Lung (tissue), 12 donors: ENCODE results near the gene CNOT11. TPM values are rescaled to one million over a fixed set of nuclear protein-coding genes. Genes with fewer than 3 reads are reported as not detected.

Source experiments
- ATAC-seq: fragments of 200-7000 bp; cut with Tn5 transposase; one replicate; pipeline ENCODE4 v1.9.1; 2020; ENCODE audit warnings: moderate number of reproducible peaks; ENCODE audit not compliant: insufficient read depth, low FRiP score
- DNase-seq, 3 donors: peaks; one replicate each; pipeline ENCODE4 v3.0.0-alpha.2; 2013 to 2017
- H3K27ac ChIP-seq, 2 donors: one replicate each; pipeline ENCODE4 v1.5.1; 2013; ENCODE audit warnings: mild to moderate bottlenecking in 2 of 2, moderate library complexity in 2 of 2, control low read depth in 1 of 2, inconsistent platforms in 1 of 2, low read depth in 1 of 2, low read length in 1 of 2
- H3K27me3 ChIP-seq, 3 donors: one replicate each; pipeline ENCODE4 v1.5.1; 2013; ENCODE audit warnings: low read length in 2 of 3; ENCODE audit not compliant: control insufficient read depth in 3 of 3, insufficient read depth in 3 of 3
- H3K36me3 ChIP-seq, 4 donors: one replicate each; pipeline ENCODE4 v1.5.1; 2013; ENCODE audit warnings: low read length in 4 of 4, mild to moderate bottlenecking in 1 of 4, moderate library complexity in 1 of 4; ENCODE audit not compliant: control insufficient read depth in 4 of 4, insufficient read depth in 4 of 4
- H3K4me1 ChIP-seq, 5 donors: one replicate each; pipeline ENCODE4 v1.5.1; 2013; ENCODE audit warnings: low read length in 5 of 5, mild to moderate bottlenecking in 2 of 5, moderate library complexity in 1 of 5; ENCODE audit not compliant: control insufficient read depth in 5 of 5, insufficient read depth in 5 of 5
- H3K4me3 ChIP-seq: one replicate; pipeline ENCODE4 v1.5.1; 2013; ENCODE audit warnings: mild to moderate bottlenecking, control low read depth, moderate library complexity
- H3K9ac ChIP-seq, 2 donors: one replicate each; pipeline ENCODE4 v1.5.1; 2013; ENCODE audit warnings: low read length in 2 of 2, control low read depth in 1 of 2; ENCODE audit not compliant: insufficient read depth in 1 of 2
- H3K9me3 ChIP-seq, 4 donors: one replicate each; pipeline ENCODE4 v1.5.1; 2013; ENCODE audit warnings: low read length in 3 of 4, mild to moderate bottlenecking in 1 of 4, moderate library complexity in 1 of 4; ENCODE audit not compliant: control insufficient read depth in 4 of 4, insufficient read depth in 3 of 4
- WGBS, 2 donors: extraction: QIAGEN DNeasy Blood & Tissue Kit; methylation state at CpG; one replicate each; pipeline ENCODE4 v1.1.7; 2013; 5-methylcytosine and 5-hydroxymethylcytosine counted together
- polyA plus RNA-seq, 2 donors: library from polyadenylated mRNA; stranded (reverse); fragments of 200-250 nt; gene quantifications; one replicate each; pipeline ENCODE4 v1.2.1, GENCODE V29; 2013
- total RNA-seq, 2 donors: library from RNA; depleted of rRNA in 1 of 2; stranded (reverse); fragments of >200 nt in 1 of 2; gene quantifications; one replicate each; pipeline ENCODE4 v1.2.1, GENCODE V29; 2014 to 2021
- TF ChIP-seq, protein P1 (sequence below): IDR thresholded peaks from 2 replicates; pipeline ENCODE4 v1.5.1; 2012; ENCODE audit warnings: mild to moderate bottlenecking; ENCODE audit errors: control extremely low read depth, extremely low read depth
- donor health status: control.
- donor health status: control.
- donor health status: Bipolar disorder and iron deficiency.
- donor health status: healthy.
- donor health status: DM: yes; HTN: yes; CAD: no.

Gene CNOT11
- total and polyA plus RNA-seq, 4 donors = 16.4 to 32.5 (median 23.7) TPM

DNA sequence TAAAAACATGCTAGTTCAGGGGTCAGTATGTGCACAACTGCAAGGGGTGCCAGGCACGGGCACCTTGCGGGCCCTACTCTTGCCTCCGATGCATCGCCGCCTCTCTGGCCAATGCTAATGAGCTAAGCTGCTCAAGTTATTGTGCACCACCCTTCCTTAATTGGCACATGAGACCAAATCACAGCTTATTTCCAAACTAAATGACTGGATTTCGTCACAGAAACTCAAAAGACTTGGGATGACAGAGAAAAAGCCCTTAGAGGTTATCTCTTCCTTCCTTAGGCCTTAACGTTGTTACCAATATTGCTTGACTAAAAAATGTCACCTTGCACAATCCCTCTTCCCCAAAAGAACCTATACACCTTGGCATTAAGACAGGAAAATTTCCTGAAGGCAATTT lies 48.1 kb downstream of the CNOT11 start:
- ATAC-seq = no peak
- H3K27ac ChIP-seq = no peak overlapping the region
- H3K27me3 ChIP-seq = no peaks in the 10 kb centered on the region
- no peaks in the 10 kb centered on the region for H3K9me3 ChIP-seq
- no peak for DNase-seq
- TF ChIP-seq, protein P1, sequence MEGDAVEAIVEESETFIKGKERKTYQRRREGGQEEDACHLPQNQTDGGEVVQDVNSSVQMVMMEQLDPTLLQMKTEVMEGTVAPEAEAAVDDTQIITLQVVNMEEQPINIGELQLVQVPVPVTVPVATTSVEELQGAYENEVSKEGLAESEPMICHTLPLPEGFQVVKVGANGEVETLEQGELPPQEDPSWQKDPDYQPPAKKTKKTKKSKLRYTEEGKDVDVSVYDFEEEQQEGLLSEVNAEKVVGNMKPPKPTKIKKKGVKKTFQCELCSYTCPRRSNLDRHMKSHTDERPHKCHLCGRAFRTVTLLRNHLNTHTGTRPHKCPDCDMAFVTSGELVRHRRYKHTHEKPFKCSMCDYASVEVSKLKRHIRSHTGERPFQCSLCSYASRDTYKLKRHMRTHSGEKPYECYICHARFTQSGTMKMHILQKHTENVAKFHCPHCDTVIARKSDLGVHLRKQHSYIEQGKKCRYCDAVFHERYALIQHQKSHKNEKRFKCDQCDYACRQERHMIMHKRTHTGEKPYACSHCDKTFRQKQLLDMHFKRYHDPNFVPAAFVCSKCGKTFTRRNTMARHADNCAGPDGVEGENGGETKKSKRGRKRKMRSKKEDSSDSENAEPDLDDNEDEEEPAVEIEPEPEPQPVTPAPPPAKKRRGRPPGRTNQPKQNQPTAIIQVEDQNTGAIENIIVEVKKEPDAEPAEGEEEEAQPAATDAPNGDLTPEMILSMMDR = no peak
- no peak overlapping the region for H3K9ac ChIP-seq
- H3K4me1 ChIP-seq = peaks cover 0 to 24% (median 6%) of the 10 kb centered on the region in 5 donors
- H3K4me3 ChIP-seq = no peak overlapping the region
- peaks cover 0 to 4% (median 2%) of the 10 kb centered on the region in 4 donors for H3K36me3 ChIP-seq
- 59 to 74% methylated on average over 7 of the region's 7 CpGs for WGBS, 2 donors

- Histone ChIP-seq H3K36me3 (peaks cover 0 to 4% (median 2%) of the 10 kb centered on the region in 4 donors), H3K27ac (no peak overlapping the region), H3K9me3 (no peaks in the 10 kb centered on the region), H3K4me3 (no peak overlapping the region), H3K27me3 (no peaks in the 10 kb centered on the region), H3K4me1 (peaks cover 7 to 30% (median 13%) of the 10 kb centered on the region in 5 donors), H3K9ac (no peak overlapping the region)
- 78 to 87% methylated on average over 4 of the region's 4 CpGs for WGBS, 2 donors
- DNase-seq (no peak), ATAC-seq (no peak)
- TF ChIP-seq, protein P1 = no peak
These were observed 49.3 kb downstream of the CNOT11 start for GRCh38 chr2:101302016-101302415.

DNA sequence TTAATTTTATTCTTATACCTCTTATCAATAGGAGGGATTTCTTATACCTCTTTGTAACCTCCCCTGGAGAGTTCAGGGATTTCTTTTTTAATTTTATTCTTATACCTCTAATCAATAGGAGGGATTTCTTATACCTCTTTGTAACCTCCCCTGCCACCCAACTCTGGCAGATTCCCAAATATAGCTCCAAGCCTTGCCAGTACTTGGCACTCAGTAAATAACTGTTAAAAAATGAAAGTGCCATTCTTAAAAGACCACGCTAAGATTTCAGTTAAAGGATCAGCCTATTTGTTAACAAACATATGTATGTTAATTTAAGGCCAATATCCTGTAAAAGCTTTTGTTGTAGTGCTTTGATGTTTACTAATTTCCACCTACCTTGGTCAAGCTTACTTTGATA lies 51.0 kb downstream of the CNOT11 start:
- Histone ChIP-seq H3K9ac (no peak overlapping the region), H3K27me3 (no peaks in the 10 kb centered on the region), H3K4me1 (peaks cover 7 to 26% (median 15%) of the 10 kb centered on the region in 5 donors), H3K4me3 (no peak overlapping the region), H3K27ac (no peak overlapping the region), H3K9me3 (no peaks in the 10 kb centered on the region), H3K36me3 (peaks cover 0 to 4% (median 2%) of the 10 kb centered on the region in 4 donors)
- ATAC-seq (no peak), DNase-seq (no peak)
- 72% methylated on average over 1 of the region's 1 CpG for WGBS, 2 donors
- TF ChIP-seq, protein P1 = no peak

GRCh38 chr2:101305035-101305434 lies 52.3 kb downstream of the CNOT11 start:
- H3K27me3 ChIP-seq = no peaks in the 10 kb centered on the region
- no peak overlapping the region for H3K27ac ChIP-seq
- TF ChIP-seq, protein P1 = no peak
- H3K4me1 ChIP-seq = peaks cover 7 to 25% (median 19%) of the 10 kb centered on the region in 5 donors
- WGBS, 2 donors = 82 to 95% methylated on average over 4 of the region's 4 CpGs
- H3K36me3 ChIP-seq = peaks cover 0 to 4% (median 2%) of the 10 kb centered on the region in 4 donors
- no peak overlapping the region for H3K4me3 ChIP-seq
- ATAC-seq (no peak), DNase-seq (no peak)
- no peaks in the 10 kb centered on the region for H3K9me3 ChIP-seq
- H3K9ac ChIP-seq = no peak overlapping the region
